Uterus (tissue), 4 donors: ENCODE results near the gene DTX3. TPM values are rescaled to one million over a fixed set of nuclear protein-coding genes. Genes with fewer than 3 reads are reported as not detected.
"Not testable (repeated sequence)": the region's sequence is repeated elsewhere in the genome, so short reads cannot be mapped to it uniquely, and the experiment has no call there.

ENCODE experiments used
- DNase-seq, 2 donors: peaks; one replicate each; pipeline ENCODE4 v3.0.0-alpha.2; 2019 to 2020
- H3K27ac ChIP-seq, 2 donors: fragments of 200-600 bp; sonication (generic); 1 replicate in 1 of 2; 2 replicates in 1 of 2; pipeline ENCODE4 v1.5.1; 2016 to 2018
- H3K27me3 ChIP-seq, 2 donors: fragments of 200-600 bp; sonication (generic); one replicate each; pipeline ENCODE4 v1.5.1; 2018 to 2019; ENCODE audit warnings: control low read depth in 1 of 2
- H3K36me3 ChIP-seq, 2 donors: fragments of 200-600 bp; sonication (generic); one replicate each; pipeline ENCODE4 v1.5.1; 2019; ENCODE audit warnings: control low read depth in 1 of 2
- H3K4me1 ChIP-seq, 2 donors: fragments of 200-600 bp; sonication (generic); one replicate each; pipeline ENCODE4 v1.5.1; 2018 to 2019; ENCODE audit warnings: control low read depth in 1 of 2
- H3K4me3 ChIP-seq, 2 donors: fragments of 200-600 bp; sonication (generic); 1 replicate in 1 of 2; 2 replicates in 1 of 2; pipeline ENCODE4 v1.5.1; 2018 to 2019; ENCODE audit warnings: mild to moderate bottlenecking in 1 of 2
- H3K9me3 ChIP-seq, 2 donors: fragments of 200-600 bp; sonication (generic); one replicate each; pipeline ENCODE4 v1.5.1; 2019; ENCODE audit warnings: control low read depth in 1 of 2
- CTCF ChIP-seq, 4 experiments: fragments of 200-600 bp in 2 of 4; fragments of 450-650 bp in 2 of 4; sonication (generic) in 2 of 4; IDR thresholded peaks; one replicate each; pipeline ENCODE4 v1.5.1; 2016 to 2019; ENCODE audit warnings: antibody characterized with exemption in 4 of 4, mild to moderate bottlenecking in 2 of 4, moderate library complexity in 1 of 4
- POLR2A ChIP-seq, 2 donors: fragments of 450-650 bp; IDR thresholded peaks; one replicate each; pipeline ENCODE4 v1.6.1; 2016; ENCODE audit warnings: antibody characterized with exemption in 2 of 2, mild to moderate bottlenecking in 1 of 2, moderate library complexity in 1 of 2
- intact Hi-C: fragments of 100-400 bp; cut with DNase I; formaldehyde crosslinking; loops from one replicate; pipeline ENCODE4 v1.15.1; 2023; ENCODE audit warnings: low total_unique reads
- total RNA-seq, 4 donors: library from RNA; depleted of rRNA in 3 of 4; stranded (reverse); fragments of >200 nt in 3 of 4; gene quantifications; one replicate each; pipeline versions ENCODE4 v1.1.0 to v1.2.4, GENCODE V29; 2014 to 2023
- donor health status: DM: yes; HTN: yes; CAD: no.

DTX3 gene
- 10 to 100 TPM; 17.6 to 82.5 (median 40.9) TPM for total RNA-seq

GRCh38 chr12:57604454-57604991 is at the start of gene DTX3:
Gene DTX3, plus strand, starts transcription at chr12:57604824. Its CDS starts 1,694 bp downstream, at chr12:57606518.
- H3K27me3 ChIP-seq: no peaks in the 10 kb centered on the region
- peak within 1 kb of the TSS; percentile 95 to 96 for H3K27ac ChIP-seq
- no peaks in the 10 kb centered on the region for H3K4me1 ChIP-seq
- peak within 1 kb of the TSS; percentile 61 to 67 for H3K4me3 ChIP-seq
- DNase-seq: peak; percentile 53 to 61
- no peak for TF ChIP-seq POLR2A (IDR thresholded peaks at IDR 0.05)
- TF ChIP-seq CTCF (IDR thresholded peaks at IDR 0.05): peak in 1 of 4 experiments; percentile 6
- intact Hi-C loops: no loop called here
- no peaks in the 10 kb centered on the region for H3K9me3 ChIP-seq
- no peaks in the 10 kb centered on the region for H3K36me3 ChIP-seq

- no peak for DNase-seq
- H3K27ac ChIP-seq: no peak overlapping the region
- H3K9me3 ChIP-seq: no peaks in the 10 kb centered on the region
- H3K36me3 ChIP-seq: no peaks in the 10 kb centered on the region
- intact Hi-C loops: no loop called here
- H3K4me1 ChIP-seq: no peaks in the 10 kb centered on the region
- no peak for TF ChIP-seq POLR2A (IDR thresholded peaks at IDR 0.05)
- TF ChIP-seq CTCF (IDR thresholded peaks at IDR 0.05): no peak
- no peak overlapping the region for H3K4me3 ChIP-seq
- no peaks in the 10 kb centered on the region for H3K27me3 ChIP-seq
These were observed 49.7 kb upstream of the DTX3 start for GRCh38 chr12:57554897-57555296.

- H3K4me3 ChIP-seq: no peak overlapping the region
- no peaks in the 10 kb centered on the region for H3K4me1 ChIP-seq
- intact Hi-C loops: no loop called here
- TF ChIP-seq POLR2A (IDR thresholded peaks at IDR 0.05) (no peak), CTCF (IDR thresholded peaks at IDR 0.05) (no peak)
- no peaks in the 10 kb centered on the region for H3K36me3 ChIP-seq
- no peak overlapping the region for H3K27ac ChIP-seq
- H3K27me3 ChIP-seq: no peaks in the 10 kb centered on the region
- H3K9me3 ChIP-seq: no peaks in the 10 kb centered on the region
- DNase-seq: no peak
These were observed 45.8 kb upstream of the DTX3 start for GRCh38 chr12:57558864-57559263.

GRCh38 chr12:57560516-57560915 is 44.1 kb upstream of the DTX3 start:
- Histone ChIP-seq H3K27ac (no peak overlapping the region), H3K36me3 (no peaks in the 10 kb centered on the region), H3K9me3 (no peaks in the 10 kb centered on the region), H3K4me1 (no peaks in the 10 kb centered on the region), H3K4me3 (no peak overlapping the region), H3K27me3 (no peaks in the 10 kb centered on the region)
- no peak for DNase-seq
- intact Hi-C loops: no loop called here
- TF ChIP-seq POLR2A (IDR thresholded peaks at IDR 0.05) (no peak), CTCF (IDR thresholded peaks at IDR 0.05) (no peak)

- H3K27ac ChIP-seq, DNase-seq, H3K36me3 ChIP-seq, intact Hi-C loops, H3K9me3 ChIP-seq, H3K4me1 ChIP-seq, H3K27me3 ChIP-seq, H3K4me3 ChIP-seq: not testable (repeated sequence)
These were observed 43.5 kb upstream of the DTX3 start for GRCh38 chr12:57561117-57561516.

GRCh38 chr12:57563358-57563757 is 41.3 kb upstream of the DTX3 start:
- TF ChIP-seq CTCF (IDR thresholded peaks at IDR 0.05): no peak
- intact Hi-C loops: no loop called here
- no peaks in the 10 kb centered on the region for H3K9me3 ChIP-seq

More at GRCh38 chr12:57563358-57563757, 41.3 kb upstream of the DTX3 start:
- H3K4me1 ChIP-seq: no peaks in the 10 kb centered on the region
- H3K4me3 ChIP-seq: no peak overlapping the region
- no peaks in the 10 kb centered on the region for H3K27me3 ChIP-seq
- no peak overlapping the region for H3K27ac ChIP-seq
- DNase-seq: no peak
- H3K36me3 ChIP-seq: no peaks in the 10 kb centered on the region
